ENCODE measurements around the gene NUTF2.

Gene NUTF2

DNA sequence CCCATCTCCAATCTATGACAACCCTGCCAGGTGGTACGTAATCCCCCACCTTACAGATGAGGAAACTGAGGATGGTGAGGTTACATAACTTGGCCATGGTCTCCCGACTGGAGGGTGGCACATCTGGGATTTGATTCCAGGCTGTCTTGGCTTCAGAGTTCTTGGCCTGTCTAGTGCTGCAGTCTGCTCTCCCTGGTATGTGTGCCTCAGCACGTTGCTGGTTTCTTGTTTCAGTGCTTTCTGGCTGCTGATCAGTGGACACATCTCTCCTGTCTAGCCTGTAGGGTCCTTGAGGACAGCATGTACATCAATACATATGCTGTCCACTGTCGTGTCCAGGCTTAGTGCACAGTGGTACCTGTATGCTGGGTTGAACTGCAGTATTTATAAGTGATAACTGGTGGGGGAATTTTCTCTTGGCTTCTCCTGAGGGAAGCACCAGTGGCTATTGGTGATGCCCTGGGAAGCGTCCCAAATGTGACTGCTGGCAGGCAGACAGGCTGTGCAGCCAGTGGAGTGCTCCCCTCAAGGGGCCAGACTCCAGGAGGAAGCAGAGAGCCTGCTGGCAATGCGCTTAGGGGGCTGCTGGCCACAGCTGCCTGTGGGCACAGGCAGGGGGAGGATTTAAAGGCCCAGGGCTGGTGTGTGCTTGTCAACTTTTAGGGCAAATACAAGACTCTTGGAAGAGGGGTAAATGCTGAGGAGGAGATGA, 70.6 kb downstream of the NUTF2 start:
- in situ Hi-C loops (cut with MboI; ENCODE audit: low sequenced_read_pairs), result no loop called here

DNA sequence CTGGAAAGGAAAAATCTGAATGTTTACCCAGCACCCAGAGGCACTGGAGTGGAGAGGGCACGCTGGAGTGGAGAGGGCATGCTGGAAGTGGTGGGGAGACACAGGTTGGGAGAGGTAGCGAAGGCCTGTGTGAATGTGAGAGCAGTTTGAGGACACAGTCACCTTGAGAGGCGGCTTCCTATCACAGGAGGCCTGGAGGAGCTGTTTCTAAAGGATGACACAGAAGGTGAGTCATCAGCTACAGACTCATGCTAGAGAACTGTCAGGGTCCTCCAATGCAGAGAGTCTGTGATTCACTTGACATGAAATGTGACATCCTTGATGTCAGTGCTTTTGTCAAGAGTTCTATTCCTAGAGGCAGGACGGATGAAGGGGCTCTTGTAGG, 71.1 kb downstream of the NUTF2 start:
- in situ Hi-C loops (cut with MboI; ENCODE audit: low sequenced_read_pairs), result no loop called here

DNA sequence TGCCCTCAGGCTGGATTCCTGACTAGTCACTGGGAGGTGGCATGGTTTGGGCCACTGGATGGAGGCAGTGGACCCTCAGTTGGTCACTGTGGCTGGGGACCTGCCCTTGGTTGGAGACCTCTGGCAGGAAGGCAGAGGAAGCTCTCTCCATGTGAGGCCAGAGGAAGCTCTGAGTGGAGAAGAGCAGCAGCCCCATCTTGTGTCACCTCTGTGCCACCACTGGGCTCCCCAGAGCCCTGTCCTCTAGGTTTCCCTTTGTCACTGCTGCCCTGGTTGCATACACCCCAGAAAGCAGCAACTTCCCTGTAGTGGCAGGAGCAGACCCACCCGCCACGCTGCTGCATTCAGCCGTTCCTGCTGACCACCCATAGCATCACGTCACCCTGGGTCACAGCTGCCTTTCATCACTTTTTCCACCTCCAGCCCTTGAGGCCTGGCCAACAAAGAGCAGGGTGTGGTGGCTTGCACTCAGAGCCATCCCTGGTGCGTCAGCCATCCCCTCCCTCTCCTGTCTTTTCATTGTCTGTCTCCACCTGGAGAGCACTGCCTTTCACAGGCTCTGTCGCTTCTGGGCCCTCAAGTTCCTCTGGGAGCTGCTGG, 73.0 kb downstream of the NUTF2 start:
- in situ Hi-C loops (cut with MboI; ENCODE audit: low sequenced_read_pairs), result loop anchor here (10.0 kb wide), 1 partner anchor 245 kb away; no protein-coding TSS in a partner anchor

All from HL-60/S4 treated with retinoic acid at 250 ng/mL for 4 days and 3 days (cell line).